Fibroblast of the aortic adventitia (primary cell): ENCODE results near the gene FNDC3A. TPM values are rescaled to one million over a fixed set of nuclear protein-coding genes. Genes with fewer than 3 reads are reported as not detected.
"Not testable (repeated sequence)": the region's sequence is repeated elsewhere in the genome, so short reads cannot be mapped to it uniquely, and the experiment has no call there.

Source experiments
- DNase-seq: peaks from one replicate; pipeline ENCODE4 v3.0.0-alpha.2; 2010; ENCODE audit warnings: low read depth
- H3K4me3 ChIP-seq: 2 replicates; pipeline ENCODE4 v1.5.1; 2011; ENCODE audit warnings: low read depth, mild to moderate bottlenecking, control low read depth, low read length, moderate library complexity
- CTCF ChIP-seq: IDR thresholded peaks from 2 replicates; pipeline ENCODE4 v1.5.1; 2011; ENCODE audit warnings: mild to moderate bottlenecking, low read length, control low read depth, inconsistent platforms; ENCODE audit not compliant: insufficient read depth
- total RNA-seq: library from RNA; depleted of rRNA; stranded (reverse); fragments of >200 nt; gene quantifications from 2 replicates; pipeline ENCODE4 v1.2.3, GENCODE V29; 2012; ENCODE audit warnings: low replicate concordance

The FNDC3A gene
- total RNA-seq, 1 donor = 71.6 TPM

DNA sequence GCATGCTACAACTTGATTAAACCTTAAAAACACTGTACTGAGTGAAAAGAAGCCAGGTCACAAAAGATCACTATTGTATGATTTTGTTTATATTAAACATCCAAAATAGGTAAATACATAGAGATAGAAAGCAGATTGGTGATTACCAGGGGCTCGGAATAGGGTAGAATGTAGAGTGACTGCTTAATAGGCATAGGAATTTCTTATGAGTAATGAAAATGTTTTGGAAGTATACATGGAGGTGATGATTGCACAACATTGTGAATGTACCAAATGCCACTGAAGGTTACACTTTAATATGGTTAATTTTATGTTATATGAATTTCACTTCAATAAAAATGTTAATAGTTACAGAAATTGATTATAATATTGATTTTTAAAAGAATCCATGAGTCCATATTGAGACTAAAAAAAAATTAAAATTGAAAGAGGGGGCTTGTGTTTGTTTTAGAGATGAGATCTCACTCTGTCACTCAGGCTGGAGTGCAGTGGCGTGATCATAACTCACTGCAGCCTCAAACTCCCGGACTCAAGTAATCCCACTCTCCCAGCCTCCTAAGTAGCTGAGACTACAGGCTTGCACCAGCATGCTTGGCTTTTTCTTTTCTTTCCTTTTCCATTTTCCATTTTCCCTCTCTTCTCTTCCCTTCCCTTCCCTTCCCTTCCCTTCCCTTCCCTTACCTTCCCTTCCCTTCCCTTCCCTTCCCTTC lies 85.1 kb downstream of the FNDC3A start:
- DNase-seq = peak; percentile 39
- H3K4me3 ChIP-seq = no peak overlapping the region
- TF ChIP-seq CTCF = no peak

GRCh38 chr13:49061388-49061752 lies 85.7 kb downstream of the FNDC3A start:
- DNase-seq, H3K4me3 ChIP-seq: not testable (repeated sequence)

- DNase-seq = peak; percentile 16
- H3K4me3 ChIP-seq = no peak overlapping the region
- no peak for TF ChIP-seq CTCF
Observed at GRCh38 chr13:49062297-49062896, 86.7 kb downstream of the FNDC3A start.

- peak; percentile 19 for DNase-seq
- no peak for TF ChIP-seq CTCF
- H3K4me3 ChIP-seq = no peak overlapping the region
Observed at GRCh38 chr13:49063011-49063410, 87.3 kb downstream of the FNDC3A start.

DNA sequence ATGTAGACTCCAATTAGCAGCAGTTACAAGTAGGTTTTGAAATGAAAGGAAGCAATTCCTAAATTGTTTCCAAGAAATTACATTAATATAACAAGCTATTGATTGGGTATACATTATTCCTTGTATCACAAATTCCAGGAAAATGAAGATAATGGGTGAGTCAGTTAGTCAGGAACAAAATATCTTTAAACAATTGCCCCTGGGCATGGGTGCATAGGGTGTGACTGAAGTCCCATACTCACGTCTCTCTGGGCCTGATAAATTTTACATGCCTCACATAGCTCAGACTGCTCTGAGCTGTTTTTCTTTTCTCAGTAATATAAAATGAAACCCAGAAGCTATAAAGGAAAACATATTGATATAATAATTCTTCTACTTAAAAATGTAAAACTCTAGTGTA lies 87.8 kb downstream of the FNDC3A start:
- TF ChIP-seq CTCF = no peak
- DNase-seq = peak; percentile 65
- no peak overlapping the region for H3K4me3 ChIP-seq

DNA sequence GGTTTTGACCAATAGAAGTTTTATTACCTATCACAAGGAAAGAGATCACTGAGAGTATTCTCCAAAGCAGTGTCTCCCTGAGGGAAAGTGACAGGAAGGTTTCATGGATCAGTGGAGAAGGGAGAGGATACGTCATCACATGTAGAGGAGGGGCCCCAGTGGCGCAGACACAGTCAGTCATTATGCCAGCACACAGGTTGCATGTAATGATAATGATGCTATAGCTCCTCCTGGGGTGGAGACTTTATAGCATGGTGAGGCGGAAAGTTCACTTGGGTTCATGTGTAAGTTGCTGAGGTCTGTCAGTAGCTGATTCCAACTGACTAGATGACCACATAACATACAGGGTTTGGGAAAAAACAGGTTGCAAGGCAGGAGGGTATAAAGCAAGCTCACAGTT lies 88.8 kb downstream of the FNDC3A start:
- TF ChIP-seq CTCF = no peak
- no peak overlapping the region for H3K4me3 ChIP-seq
- DNase-seq = no peak

- TF ChIP-seq CTCF = no peak
- DNase-seq = no peak
- H3K4me3 ChIP-seq = no peak overlapping the region
Observed at GRCh38 chr13:49066856-49067255, 91.1 kb downstream of the FNDC3A start.

- H3K4me3 ChIP-seq, DNase-seq: not testable (repeated sequence)
Observed at GRCh38 chr13:49068498-49068897, 92.8 kb downstream of the FNDC3A start.

- not testable (repeated sequence) for H3K4me3 ChIP-seq, DNase-seq
Observed at GRCh38 chr13:49070021-49070420, 94.3 kb downstream of the FNDC3A start.
